HG02885 (cell line): ENCODE measurements around the gene DPEP1.
"Not testable (repeated sequence)": the region's sequence is repeated elsewhere in the genome, so short reads cannot be mapped to it uniquely, and the experiment has no call there.

Source experiments
- ATAC-seq: cut with Tn5 transposase; IDR thresholded peaks from one replicate; pipeline ENCODE4 v1.9.1; 2021; ENCODE audit warnings: mild to moderate bottlenecking; ENCODE audit not compliant: unreplicated experiment, poor library complexity

DPEP1 gene

DNA sequence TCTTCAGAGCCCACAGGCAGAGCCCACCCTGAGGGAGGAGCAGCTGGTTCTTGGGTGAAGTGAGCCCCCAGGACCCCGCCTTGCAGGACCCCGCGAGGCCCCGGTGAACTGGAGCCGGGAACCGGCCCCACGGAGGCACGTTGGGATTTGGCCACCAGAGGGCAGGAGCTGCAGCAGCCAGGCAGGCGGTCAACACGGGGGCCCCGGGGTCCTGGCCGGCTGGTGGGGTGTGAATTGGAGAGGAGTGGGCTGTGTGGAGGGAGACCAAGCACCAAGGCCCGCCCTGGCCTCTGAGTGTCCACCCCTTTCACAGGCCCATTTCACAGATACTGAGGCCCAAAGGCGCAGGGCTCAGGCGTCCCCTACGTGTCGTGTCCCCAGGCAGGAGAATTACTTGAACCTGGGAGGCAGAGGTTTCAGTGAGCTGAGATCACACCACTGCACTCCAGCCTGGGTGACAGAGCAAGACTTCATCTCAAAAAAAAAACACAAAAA lies 2.2 kb downstream of the DPEP1 start:
- no peak for ATAC-seq

DNA sequence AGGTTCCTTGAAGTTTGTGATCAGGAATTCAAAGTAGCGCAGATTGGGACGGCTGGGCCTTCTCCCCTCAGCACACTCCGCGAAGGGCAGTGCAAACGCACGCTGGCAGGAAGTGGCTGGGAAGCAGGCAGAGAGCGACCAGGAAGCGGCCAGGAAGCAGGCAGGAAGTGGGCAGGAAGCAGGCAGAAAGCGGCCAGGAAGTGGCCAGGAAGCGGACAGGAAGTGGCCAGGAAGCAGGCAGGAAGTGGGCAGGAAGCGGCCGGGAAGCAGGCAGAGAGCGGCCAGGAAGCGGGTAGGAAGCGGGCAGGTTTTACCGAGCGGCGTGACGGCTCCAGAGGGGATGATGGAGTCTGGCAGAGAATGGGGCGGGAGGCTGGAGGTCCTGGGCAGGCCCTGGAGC lies 3.2 kb downstream of the DPEP1 start:
- ATAC-seq: no peak

DNA sequence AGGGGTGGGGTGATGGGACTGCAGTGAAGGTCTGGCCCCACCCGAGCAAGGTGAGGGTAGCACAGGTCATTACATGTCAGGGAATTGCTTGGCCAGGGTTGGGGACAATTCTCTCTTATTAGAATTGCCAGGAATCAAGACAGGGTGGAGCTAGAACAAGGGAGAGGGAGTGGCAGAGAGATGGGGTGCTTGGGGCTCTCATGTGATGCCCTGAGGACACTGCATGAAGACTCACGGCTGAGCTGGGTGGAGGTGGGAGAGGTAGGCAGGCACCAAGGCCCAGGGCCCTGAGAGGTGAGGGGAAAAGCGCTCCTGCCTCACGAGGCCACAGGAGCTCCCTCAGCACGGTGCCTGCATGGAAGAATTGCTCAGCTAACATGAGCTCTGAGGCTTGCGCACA lies 3.6 kb downstream of the DPEP1 start:
- ATAC-seq: no peak

DNA sequence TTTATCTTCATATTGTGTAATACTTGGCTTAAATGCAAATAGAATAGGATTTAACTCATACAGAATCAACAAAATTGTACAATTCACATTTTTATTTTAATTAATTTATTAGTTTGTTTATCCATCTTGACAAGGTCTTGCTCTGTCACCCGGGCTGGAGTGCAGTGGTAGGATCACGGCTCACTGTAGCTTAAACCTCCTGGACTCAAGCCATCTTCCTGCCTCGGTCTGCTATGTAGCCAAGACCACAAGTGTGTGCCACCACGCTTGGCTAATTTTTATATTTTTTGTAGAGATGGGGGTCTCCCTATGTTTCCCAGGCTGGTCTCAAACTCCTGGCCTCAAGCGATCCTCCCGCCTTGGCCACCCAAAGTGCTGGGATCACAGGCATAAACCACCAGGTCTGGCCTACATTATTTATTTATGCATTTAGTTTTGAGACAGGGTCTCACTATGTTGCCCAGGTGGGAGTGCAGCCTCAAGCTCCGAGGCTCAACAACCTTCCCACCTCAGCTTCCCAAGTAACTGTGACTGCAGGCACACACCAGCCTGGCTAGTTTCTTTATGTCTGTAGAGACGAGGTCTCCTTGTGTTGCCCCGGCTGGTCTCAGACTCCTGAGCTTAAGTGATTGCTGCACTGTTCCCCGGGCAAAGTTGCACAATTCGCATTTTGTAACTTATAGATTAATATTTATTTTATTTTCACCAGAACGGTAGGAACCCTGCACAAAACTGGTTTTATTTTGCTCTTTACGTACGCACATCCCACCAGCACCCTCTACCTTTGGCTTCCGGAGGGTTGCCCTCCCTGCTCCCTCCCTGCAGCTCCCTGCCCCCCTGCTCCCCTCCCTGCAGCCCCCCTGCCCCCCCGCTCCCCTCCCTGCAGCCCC lies 4.9 kb downstream of the DPEP1 start:
- ATAC-seq: no peak

DNA sequence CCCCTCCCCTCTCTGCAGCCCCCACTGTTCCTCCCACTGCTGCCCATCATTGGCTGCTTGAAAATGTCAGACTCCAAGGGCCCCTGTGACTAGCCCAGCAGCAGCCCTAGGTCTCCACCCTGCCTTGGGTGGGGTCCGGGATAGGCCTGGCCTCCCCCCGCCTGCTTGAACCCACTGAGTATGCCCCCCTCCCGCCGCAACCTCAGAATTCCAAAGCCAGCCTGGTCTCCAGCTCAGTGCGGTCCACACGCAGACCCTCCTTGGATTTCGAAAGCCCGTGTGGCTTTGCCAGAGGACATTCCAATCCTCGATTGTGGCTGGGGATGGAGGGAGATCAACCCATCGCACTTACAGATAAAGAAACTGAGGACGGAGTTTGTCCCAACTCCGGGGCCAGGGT lies 6.4 kb downstream of the DPEP1 start:
- ATAC-seq: no peak

DNA sequence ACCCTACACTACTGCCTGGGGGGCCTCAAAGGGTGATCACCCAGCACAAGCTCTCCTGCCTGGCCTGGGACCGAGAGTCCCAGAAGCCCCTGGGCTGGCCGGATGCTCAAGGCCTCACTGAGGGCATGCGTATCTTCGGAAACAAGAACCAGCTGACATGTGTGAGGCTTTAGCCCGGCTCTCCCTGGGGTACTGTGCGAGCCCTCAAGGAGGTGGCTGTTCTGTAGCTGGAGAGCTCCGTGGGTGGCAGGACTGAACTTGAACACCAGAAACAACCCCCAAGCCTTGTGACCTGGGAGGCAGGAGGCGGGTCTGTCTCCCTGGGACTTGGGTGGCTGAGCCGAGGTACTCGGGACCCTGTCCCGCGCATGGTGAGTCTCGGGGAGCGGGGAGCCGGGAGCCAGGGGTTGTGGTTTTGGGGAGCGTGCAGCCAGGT lies 7.0 kb downstream of the DPEP1 start:
- no peak for ATAC-seq

DNA sequence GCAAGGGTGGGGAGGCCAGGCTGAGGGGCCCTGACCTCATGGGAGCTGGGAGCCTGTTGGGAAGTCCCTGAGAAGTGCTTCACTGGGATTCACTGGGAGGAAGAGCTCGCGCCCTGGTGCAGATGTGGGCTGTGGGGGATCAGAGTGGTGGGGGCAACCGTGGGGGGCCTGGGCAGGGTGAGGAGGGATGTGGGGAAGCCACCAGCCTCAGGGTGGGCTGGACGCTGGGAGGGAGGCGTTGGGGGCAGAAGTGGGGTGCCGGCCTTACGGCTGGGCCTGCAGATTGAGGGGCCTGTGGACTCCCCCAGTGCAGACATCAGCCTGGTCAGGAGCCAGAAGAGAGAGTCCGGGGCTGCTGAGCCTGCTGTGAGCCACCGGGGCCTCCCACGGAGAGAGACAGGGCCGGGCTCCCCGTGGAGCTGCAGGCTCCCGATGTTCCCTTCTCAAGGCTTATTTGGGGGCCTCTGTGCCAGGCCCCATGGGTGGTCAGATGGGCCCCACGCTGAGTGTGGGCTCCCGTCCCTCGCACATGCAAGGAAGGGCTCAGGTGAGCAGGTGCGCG lies 7.8 kb downstream of the DPEP1 start:
- no peak for ATAC-seq

DNA sequence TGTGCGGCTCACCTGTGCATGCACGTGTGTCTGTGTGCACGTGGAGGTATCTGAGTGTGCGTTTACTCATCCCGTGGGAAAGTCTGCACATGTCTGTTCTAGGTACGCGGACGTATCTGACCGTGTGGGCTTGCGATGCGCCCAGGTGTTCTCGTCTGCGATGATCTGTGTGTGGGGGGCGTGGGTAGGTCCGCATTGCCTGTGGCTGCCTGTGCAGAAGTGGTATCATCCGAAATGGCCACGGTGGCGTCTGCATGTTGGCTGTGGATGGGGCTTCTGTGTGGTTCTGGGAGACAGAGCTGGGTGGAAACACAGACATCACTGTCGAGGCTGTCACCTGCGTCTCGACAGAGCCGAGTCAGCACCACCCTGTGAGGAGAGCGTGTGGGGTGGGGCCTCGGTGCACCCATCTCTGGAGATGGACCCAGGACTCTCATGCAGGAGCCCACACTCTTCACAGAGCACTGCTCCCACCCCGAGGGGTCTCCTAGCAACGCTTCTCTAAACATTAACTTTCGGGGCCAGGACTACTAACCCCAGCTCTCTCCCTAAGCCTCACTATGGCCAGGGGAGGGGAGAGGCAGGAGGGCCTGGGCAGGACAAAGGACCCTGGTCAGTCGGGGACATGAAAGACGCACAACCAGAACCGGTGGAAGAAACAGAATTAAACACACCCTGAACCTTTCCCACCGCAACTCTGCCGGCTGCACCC lies 8.4 kb downstream of the DPEP1 start:
- no peak for ATAC-seq

DNA sequence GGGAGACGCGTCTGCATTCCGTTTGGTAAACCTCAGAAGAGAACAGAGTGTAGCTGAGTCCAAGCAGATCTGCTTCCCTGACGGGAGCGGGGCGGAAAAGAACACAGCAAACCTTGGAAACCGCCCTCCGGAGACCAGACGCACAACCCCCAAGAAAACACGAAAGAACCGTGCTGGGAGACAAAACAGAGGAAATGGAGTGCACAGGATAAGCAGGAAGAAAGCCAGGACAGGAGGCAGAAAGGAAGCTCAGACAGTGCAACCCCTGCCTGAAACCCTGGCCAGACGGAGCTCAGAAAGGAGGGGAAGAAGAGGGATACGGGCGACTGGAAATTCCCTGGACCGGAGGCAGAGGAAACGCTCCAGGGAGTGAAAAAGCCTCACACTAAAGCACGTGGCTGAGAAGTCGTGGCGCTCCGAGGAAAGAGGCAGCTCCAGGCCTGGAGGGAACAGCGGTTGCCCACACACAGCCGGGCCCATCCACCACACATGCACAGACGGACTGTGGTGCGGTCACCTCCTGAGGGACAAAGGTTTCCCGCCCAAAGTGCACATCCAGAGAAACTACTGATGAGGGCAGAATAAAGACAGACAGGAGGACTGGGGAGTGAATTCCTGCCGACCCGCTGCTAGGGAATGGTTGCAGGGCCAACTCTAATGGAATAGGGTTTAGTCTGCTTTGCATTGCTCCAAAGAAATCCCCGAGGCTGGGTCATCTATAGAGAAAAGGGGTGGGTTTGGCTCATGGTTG lies 10.2 kb downstream of the DPEP1 start:
- ATAC-seq: no peak

DNA sequence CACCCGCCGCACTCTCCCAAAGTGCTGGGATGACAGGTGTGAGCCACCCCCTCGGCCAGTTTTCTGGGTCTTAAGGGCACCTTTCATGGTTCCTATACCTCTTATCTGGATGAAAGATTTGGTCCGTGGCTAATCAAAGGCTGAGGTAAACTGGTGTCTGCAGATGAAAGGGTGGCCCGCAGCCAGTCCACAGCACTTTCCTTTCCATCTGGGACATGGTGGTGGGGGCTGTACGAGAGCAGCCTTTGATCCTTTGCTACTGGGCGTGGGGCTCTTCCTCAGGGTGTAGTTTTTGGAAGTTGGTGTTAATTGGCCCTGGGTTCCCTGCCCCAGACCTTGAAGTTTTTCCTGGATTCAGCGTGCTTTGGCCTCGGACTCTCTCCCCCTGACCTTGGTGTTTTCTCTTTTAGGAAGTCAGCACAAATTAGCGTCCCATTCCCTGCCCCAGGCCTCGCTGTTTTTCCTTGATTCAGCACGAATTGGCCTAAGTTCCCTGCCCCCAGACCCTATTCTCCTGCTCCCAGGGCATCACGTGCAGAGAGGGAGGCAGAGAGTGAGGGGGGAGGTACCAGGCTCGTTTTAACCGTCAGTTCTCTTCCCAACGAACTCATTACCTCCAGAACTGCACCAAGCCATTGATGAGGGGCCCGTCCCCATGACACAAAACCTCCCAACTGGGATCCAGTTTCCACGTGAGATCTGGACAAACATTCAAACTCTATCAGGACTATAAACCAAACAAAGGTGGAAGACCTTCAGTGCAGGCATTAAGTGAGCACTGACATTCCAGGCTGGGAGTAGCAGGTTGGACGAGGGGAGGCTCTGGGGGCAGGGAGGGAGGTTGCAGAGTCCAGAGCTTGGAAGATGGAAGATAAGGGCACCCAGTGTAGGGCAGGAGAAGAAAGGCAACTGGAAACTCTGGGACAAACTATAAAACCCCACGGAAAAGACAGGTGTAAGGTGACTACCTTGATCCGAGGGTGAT lies 11.6 kb downstream of the DPEP1 start:
- ATAC-seq: no peak

DNA sequence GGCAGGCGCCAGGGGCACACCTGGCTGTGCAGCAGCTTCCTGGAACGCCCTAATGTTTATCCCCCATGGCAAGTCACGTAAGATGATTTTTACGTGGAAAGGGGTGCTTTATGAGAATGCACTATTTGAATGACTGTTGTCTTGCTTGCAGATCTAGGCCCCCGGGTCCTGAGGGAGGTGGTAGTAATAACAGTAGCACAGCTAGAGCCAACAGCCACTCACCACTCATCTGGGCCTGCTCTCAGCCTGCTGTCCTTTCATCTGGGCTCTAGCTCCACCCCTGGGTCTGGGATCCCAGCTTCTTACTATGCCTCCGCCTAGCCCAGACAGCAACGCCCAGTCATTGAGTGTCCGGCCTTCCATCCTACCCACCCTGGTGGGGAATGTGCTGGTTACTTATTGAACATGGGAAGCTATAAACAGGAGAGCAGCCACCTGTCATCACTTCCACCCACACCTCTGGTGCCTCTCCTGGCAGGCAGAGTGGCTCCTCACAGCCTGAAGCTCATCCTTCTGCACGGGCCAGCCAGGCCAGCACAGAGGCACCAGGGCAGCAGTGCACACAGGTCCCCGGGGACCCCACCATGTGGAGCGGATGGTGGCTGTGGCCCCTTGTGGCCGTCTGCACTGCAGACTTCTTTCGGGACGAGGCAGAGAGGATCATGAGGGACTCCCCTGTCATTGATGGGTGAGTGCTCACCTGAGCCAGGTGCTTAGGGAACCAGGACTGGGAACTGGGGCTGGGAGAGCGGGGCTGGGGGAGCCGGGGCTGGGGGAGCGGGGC lies 16.6 kb downstream of the DPEP1 start:
- ATAC-seq: no peak

DNA sequence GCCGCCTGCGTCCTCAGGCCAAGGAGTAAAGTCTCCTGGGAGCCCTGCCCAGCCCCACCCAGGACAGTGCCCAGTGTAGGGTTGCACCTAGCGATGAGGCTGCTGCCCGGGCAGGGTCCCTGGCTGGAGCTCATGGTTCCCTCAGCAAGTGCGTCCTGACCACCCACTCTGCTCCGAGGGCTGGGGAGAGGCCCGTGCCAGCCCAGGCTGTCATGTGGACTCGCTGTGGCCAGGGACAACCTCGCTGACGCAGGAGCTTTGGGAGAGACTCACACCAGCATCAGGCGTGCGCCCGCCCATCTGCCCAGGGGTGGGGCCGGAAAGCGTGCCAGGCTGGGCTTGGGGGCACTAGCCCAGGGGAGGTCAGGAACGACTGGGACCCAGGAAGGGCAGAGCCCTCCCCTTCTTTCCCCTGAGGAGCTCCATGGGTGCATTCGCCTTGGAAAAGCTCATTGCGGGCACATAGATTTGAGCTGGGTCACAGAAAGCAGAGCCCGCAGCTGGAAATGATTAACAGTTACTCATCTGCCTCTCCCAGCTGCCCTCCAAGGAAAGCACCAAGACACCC lies 19.7 kb downstream of the DPEP1 start:
- ATAC-seq: no peak

DNA sequence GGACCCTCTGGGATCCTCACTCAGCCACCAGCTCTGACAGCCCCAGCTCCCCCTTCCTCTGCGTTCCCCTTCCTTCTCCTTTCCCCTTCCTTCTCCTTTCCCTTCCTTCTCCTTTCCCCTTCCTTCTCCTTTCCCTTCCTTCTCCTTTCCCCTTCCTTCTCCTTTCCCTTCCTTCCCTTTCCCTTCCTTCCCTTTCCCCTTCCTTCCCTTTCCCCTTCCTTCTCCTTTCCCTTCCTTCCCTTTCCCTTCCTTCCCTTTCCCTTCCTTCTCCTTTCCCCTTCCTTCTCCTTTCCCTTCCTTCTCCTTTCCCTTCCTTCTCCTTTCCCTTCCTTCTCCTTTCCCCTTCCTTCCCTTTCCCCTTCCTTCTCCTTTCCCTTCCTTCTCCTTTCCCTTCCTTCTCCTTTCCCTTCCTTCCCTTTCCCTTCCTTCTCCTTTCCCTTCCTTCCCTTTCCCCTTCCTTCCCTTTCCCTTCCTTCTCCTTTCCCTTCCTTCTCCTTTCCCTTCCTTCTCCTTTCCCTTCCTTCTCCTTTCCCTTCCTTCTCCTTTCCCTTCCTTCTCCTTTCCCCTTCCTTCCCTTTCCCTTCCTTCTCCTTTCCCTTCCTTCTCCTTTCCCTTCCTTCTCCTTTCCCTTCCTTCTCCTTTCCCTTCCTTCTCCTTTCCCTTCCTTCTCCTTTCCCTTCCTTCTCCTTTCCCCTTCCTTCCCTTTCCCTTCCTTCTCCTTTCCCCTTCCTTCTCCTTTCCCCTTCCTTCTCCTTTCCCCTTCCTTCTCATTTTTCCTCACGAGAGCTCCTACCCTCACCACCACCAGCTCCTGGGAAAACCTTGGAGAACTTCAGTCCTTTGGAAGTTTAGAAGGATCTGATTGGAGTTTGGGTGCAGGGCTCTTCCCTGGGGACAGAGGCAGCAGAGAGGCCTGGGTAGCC lies 21.3 kb downstream of the DPEP1 start:
- not testable (repeated sequence) for ATAC-seq

DNA sequence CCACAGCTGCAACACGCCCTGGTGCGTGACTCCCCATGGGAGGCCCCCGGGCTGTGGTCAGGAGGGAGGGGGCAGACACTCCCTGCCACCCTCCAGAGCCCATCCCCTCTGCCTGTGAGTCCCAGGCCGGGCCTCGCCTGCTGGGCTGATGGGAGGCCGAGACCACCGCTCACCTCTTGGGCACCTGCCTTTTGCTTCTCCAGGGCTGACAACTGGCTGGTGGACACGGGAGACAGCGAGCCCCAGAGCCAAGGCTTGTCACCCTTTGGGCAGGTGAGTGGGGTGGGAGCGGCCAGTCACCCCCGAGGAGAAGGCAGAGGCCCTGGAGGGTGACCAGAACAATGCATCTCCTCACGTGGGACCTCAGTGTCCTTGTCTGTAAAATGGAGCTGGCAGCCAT lies 23.2 kb downstream of the DPEP1 start:
- ATAC-seq: no peak

DNA sequence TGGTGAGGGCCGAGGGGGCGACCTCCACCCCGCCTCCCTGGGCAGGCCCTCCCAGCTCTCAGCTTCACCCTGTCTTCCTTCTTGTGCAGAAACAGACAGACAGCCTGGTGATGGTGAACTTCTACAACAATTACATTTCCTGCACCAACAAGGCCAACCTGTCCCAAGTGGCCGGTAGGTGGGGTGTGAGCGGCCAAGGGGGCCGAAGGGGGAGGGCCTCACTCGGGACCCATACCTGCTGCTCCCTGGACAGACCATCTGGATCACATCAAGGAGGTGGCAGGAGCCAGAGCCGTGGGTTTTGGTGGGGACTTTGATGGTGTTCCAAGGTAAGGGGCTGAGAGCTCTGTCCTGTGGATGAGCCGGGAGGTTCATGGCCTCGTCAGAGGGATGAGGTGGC lies 23.9 kb downstream of the DPEP1 start:
- no peak for ATAC-seq

DNA sequence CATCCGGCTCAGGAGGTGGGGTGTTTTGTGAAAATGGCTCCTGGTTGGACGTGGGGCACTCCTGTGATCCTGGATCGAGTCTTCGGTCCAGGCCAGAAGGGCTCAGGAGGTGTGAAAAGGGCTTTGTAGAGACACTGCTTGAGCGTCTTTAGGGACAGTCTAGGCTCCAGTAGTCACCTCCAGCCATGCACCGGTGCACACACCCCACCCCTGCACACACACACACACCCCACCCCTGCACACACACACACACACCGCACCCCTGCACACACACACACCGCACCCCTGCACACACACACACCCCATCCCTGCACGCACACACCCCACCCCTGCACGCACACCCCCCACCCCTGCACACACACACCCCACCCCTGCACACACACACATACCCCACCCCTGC lies 25.0 kb downstream of the DPEP1 start:
- ATAC-seq: no peak

DNA sequence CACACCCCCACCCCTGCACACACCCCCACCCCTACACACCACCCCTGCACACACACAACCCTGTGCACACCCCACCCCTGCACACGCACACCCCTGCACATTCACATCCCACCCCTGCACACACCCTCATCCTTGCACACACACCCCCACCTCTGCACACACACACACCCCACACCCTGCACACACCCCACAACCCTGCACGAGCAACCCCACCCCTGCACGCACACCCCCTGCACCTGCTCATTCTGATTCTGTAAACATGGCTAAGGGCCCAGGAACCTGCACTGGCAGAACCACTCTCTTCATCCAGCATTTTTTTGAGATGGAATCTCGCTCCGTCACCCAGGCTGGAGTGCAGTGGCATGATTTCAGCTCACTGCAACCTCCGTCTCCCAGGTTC lies 25.9 kb downstream of the DPEP1 start:
- ATAC-seq: no peak
